IMR-90 (cell line): Measurements from ENCODE around the gene KLHDC3. TPM values are rescaled to one million over a fixed set of nuclear protein-coding genes. Genes with fewer than 3 reads are reported as not detected.

ENCODE experiments used
- ATAC-seq: fragments of 200-7000 bp; cut with Tn5 transposase; 2 replicates; pipeline ENCODE4 v1.9.1; 2020; ENCODE audit warnings: low read depth, mild to moderate bottlenecking, moderate library complexity
- BruUV-seq: library from RNA; stranded (reverse); fragments of 400-500 nt; replicated peaks from 2 replicates; lab custom pipeline; 2021; lab: Mats Ljungman, UMichigan
- CTCF ChIA-PET: fragments of 300-600 bp; formaldehyde crosslinking; extraction: SDS; loops from one replicate; lab custom pipeline; 2021; ENCODE audit warnings: antibody characterized with exemption; lab: Yijun Ruan, JAX
- POLR2A ChIA-PET: fragments of 300-600 bp; sonication (Branson Sonifier 250); formaldehyde crosslinking; loops from one replicate; lab custom pipeline; 2022; ENCODE audit warnings: antibody characterized with exemption; ENCODE audit not compliant: unreplicated experiment; lab: Charles Lee
- DNase-seq: peaks from one replicate; pipeline ENCODE4 v3.0.0; 2013
- H2AFZ ChIP-seq: replicated peaks from 2 replicates; pipeline ENCODE3; 2013; ENCODE audit warnings: low read length, mild to moderate bottlenecking; ENCODE audit not compliant: poor library complexity
- H2AK5ac ChIP-seq: 2 replicates; pipeline ENCODE4 v1.6.1; 2013; ENCODE audit warnings: low read depth, low read length, inconsistent platforms
- H2AK9ac ChIP-seq: replicated peaks from 2 replicates; pipeline ENCODE3; 2013; ENCODE audit warnings: mild to moderate bottlenecking, low read depth, low read length, moderate library complexity; ENCODE audit not compliant: poor library complexity
- H2BK120ac ChIP-seq: 2 replicates; pipeline ENCODE4 v1.6.1; 2013; ENCODE audit warnings: low read depth, low read length, inconsistent platforms
- H2BK15ac ChIP-seq: 3 replicates; pipeline ENCODE4 v1.6.1; 2013; ENCODE audit warnings: low read depth, low read length, inconsistent platforms
- H2BK20ac ChIP-seq: 2 replicates; pipeline ENCODE4 v1.6.1; 2013; ENCODE audit warnings: low read depth, mild to moderate bottlenecking, inconsistent platforms, low read length, moderate library complexity
- H2BK5ac ChIP-seq: 2 replicates; pipeline ENCODE4 v1.6.1; 2013; ENCODE audit warnings: mild to moderate bottlenecking, low read depth, low read length, inconsistent platforms; ENCODE audit not compliant: poor library complexity, severe bottlenecking
- H3K14ac ChIP-seq: replicated peaks from 2 replicates; pipeline ENCODE4 v1.6.1; 2013; ENCODE audit warnings: low read depth, low read length, inconsistent platforms
- H3K18ac ChIP-seq: 2 replicates; pipeline ENCODE4 v1.6.1; 2013; ENCODE audit warnings: low read depth, low read length, control low read depth
- H3K23ac ChIP-seq: 2 replicates; pipeline ENCODE4 v1.6.1; 2013; ENCODE audit warnings: low read depth, low read length, inconsistent platforms
- H3K27ac ChIP-seq: 2 replicates; pipeline ENCODE4 v1.5.1; 2013; ENCODE audit warnings: mild to moderate bottlenecking, control low read depth, low read length; ENCODE audit not compliant: insufficient read depth
- H3K27me3 ChIP-seq: 2 replicates; pipeline ENCODE4 v1.6.1; 2013; ENCODE audit warnings: low read length; ENCODE audit not compliant: control insufficient read depth, insufficient read depth
- H3K36me3 ChIP-seq: 2 replicates; pipeline ENCODE4 v1.6.1; 2013; ENCODE audit warnings: low read length, mixed read lengths; ENCODE audit not compliant: control insufficient read depth, insufficient read depth
- H3K4ac ChIP-seq: 2 replicates; pipeline ENCODE4 v1.6.1; 2013; ENCODE audit warnings: low read depth, low read length, inconsistent platforms
- H3K4me1 ChIP-seq: 2 replicates; pipeline ENCODE4 v1.6.1; 2013; ENCODE audit warnings: low read length, mixed read lengths; ENCODE audit not compliant: control insufficient read depth, insufficient read depth
- H3K4me2 ChIP-seq: 2 replicates; pipeline ENCODE4 v1.6.1; 2013; ENCODE audit warnings: low read depth, mild to moderate bottlenecking, control low read depth, low read length, moderate library complexity
- H3K4me3 ChIP-seq: 2 replicates; pipeline ENCODE4 v1.5.1; 2013; ENCODE audit warnings: low read depth, mild to moderate bottlenecking, control low read depth, low read length, moderate library complexity; ENCODE audit not compliant: insufficient read depth
- H3K56ac ChIP-seq: 2 replicates; pipeline ENCODE4 v1.6.1; 2013; ENCODE audit warnings: low read length, inconsistent platforms; ENCODE audit not compliant: insufficient read depth; ENCODE audit errors: extremely low read depth
- H3K79me1 ChIP-seq, 2 experiments: 2 replicates each; pipeline ENCODE4 v1.6.1; 2013; ENCODE audit warnings: low read length in 2 of 2, inconsistent platforms in 1 of 2, low read depth in 1 of 2
- H3K9ac ChIP-seq: 2 replicates; pipeline ENCODE4 v1.6.1; 2013; ENCODE audit warnings: low read depth, low read length, control low read depth
- H3K9me1 ChIP-seq: 2 replicates; pipeline ENCODE4 v1.6.1; 2013; ENCODE audit warnings: low read length, inconsistent platforms; ENCODE audit not compliant: insufficient read depth
- H3K9me3 ChIP-seq: 2 replicates; pipeline ENCODE4 v1.6.1; 2013; ENCODE audit warnings: low read length; ENCODE audit not compliant: control insufficient read depth, insufficient read depth
- H4K20me1 ChIP-seq: 2 replicates; pipeline ENCODE4 v1.6.1; 2013; ENCODE audit warnings: low read length, inconsistent platforms; ENCODE audit not compliant: insufficient read depth
- H4K5ac ChIP-seq: 2 replicates; pipeline ENCODE4 v1.6.1; 2013; ENCODE audit warnings: mild to moderate bottlenecking, low read depth, low read length, control low read depth
- H4K8ac ChIP-seq, 2 experiments: 2 replicates each; pipeline ENCODE4 v1.6.1; 2013; ENCODE audit warnings: low read depth in 2 of 2, low read length in 2 of 2, control low read depth in 1 of 2, inconsistent platforms in 1 of 2
- H4K91ac ChIP-seq: 2 replicates; pipeline ENCODE4 v1.6.1; 2013; ENCODE audit warnings: low read depth, low read length, inconsistent platforms; ENCODE audit not compliant: insufficient read depth
- RAD21 ChIP-seq: IDR thresholded peaks from 2 replicates; pipeline ENCODE4 v1.6.1; 2012; ENCODE audit warnings: low read length, improper control_type of control experiment
- WGBS, 2 experiments: methylation state at CpG; one replicate each; pipeline versions ENCODE4 v1.1.5 to v1.1.7; 2013; ENCODE audit warnings: missing lambda C conversion rate in 2 of 2; ENCODE audit not compliant: insufficient read length in 1 of 2; ENCODE audit errors: extremely low coverage in 2 of 2; 5-methylcytosine and 5-hydroxymethylcytosine counted together
- dilution Hi-C: fragments of 300-500 bp; cut with HindIII; formaldehyde crosslinking; loops from one replicate; pipeline ENCODE4 v1.14.3; 2018; ENCODE audit warnings: low sequenced_read_pairs; ENCODE audit not compliant: unreplicated experiment
- in situ Hi-C: fragments of 300-500 bp; cut with MboI; formaldehyde crosslinking; loops from 3 replicates; pipeline ENCODE4 v1.14.3; 2019; ENCODE audit warnings: low sequenced_read_pairs, inconsistent platforms, mixed read lengths
- intact Hi-C: fragments of 100-400 bp; cut with micrococcal nuclease; formaldehyde crosslinking; loops from 2 replicates; pipeline ENCODE4 v1.10.0; 2022
- polyA plus RNA-seq, 3 experiments: library from polyadenylated mRNA; depleted of rRNA; stranded (reverse); fragments of >200 nt; gene quantifications; 2 replicates each; pipeline ENCODE4 v1.2.3, GENCODE V29; 2012; ENCODE audit warnings: low replicate concordance in 1 of 3
- total RNA-seq: library from RNA; depleted of rRNA; stranded (reverse); fragments of >200 nt; gene quantifications from 2 replicates; pipeline ENCODE4 v1.2.3, GENCODE V29; 2012

Gene KLHDC3
- total and polyA plus RNA-seq, 2 of the 4 experiments (the other 2 are of a cell fraction) = 57.1 to 76.0 TPM

GRCh38 chr6:43006251-43006650, 7.8 kb upstream of the KLHDC3 start:
- no peak for DNase-seq
- TF ChIP-seq RAD21 = no peak
- ChIA-PET CTCF (interaction anchor here (1.2 kb wide), 1 partner anchor 15 kb away, joined by 3 read pairs; no protein-coding TSS in a partner anchor), POLR2A (no interaction called here)
- Histone ChIP-seq H2BK120ac (no peak overlapping the region), H4K20me1 (no peaks in the 10 kb centered on the region; the same call in 1 of the 2 replicates), H3K79me1 (peaks cover 5 to 31% of the 10 kb centered on the region in 2 experiments; a peak in 3 of 4 replicates), H2BK5ac (no peak overlapping the region), H3K27ac (no peak overlapping the region), H2AK5ac (no peak overlapping the region), H2BK20ac (no peak overlapping the region), H2AK9ac (no peak overlapping the region), H4K91ac (no peak overlapping the region), H3K23ac (no peak overlapping the region), H3K4me2 (no peak overlapping the region), H3K4me3 (no peak overlapping the region), H3K9ac (no peak overlapping the region), H3K56ac (no peak overlapping the region), H3K9me1 (no peaks in the 10 kb centered on the region), H3K9me3 (no peaks in the 10 kb centered on the region), H4K5ac (no peak overlapping the region), H3K4ac (no peak overlapping the region), H3K36me3 (peaks cover 48% of the 10 kb centered on the region), H3K14ac (no peak overlapping the region), H3K4me1 (no peaks in the 10 kb centered on the region), H2BK15ac (no peak overlapping the region), H3K27me3 (no peaks in the 10 kb centered on the region), H3K18ac (no peak overlapping the region), H4K8ac (no peak overlapping the region), H2AFZ (no peak overlapping the region)
- ATAC-seq = no peak
- intact Hi-C loops = no loop called here
- dilution Hi-C loops = no loop called here
- no TSS peak for BruUV-seq
- 95% methylated on average over 10 of the region's 11 CpGs; no CpG with 5 or more reads in 1 of the 2 experiments for WGBS, 2 experiments
- in situ Hi-C loops = no loop called here
